Right atrium auricular region (tissue), 2 donors: ENCODE results near the gene HES7. TPM values are rescaled to one million over a fixed set of nuclear protein-coding genes. Genes with fewer than 3 reads are reported as not detected.

Experiments
- DNase-seq: peaks from one replicate; pipeline ENCODE4 v3.0.0-alpha.2; 2019; ENCODE audit warnings: low spot score
- H3K27ac ChIP-seq, 2 donors: fragments of 200-600 bp; sonication (generic); 1 replicate in 1 of 2; 2 replicates in 1 of 2; pipeline ENCODE4 v1.5.1; 2016 to 2019
- H3K27me3 ChIP-seq, 2 donors: fragments of 200-600 bp; sonication (generic); one replicate each; pipeline versions ENCODE4 v1.5.1 to v1.6.0; 2017 to 2019
- H3K36me3 ChIP-seq: fragments of 200-600 bp; sonication (generic); one replicate; pipeline ENCODE4 v1.5.1; 2016
- H3K4me1 ChIP-seq, 2 donors: fragments of 200-600 bp; sonication (generic); one replicate each; pipeline versions ENCODE4 v1.5.1 to v1.6.0; 2017 to 2019
- H3K4me3 ChIP-seq, 2 donors: fragments of 200-600 bp; sonication (generic); 1 replicate in 1 of 2; 2 replicates in 1 of 2; pipeline ENCODE4 v1.5.1; 2017 to 2019; ENCODE audit warnings: mild to moderate bottlenecking in 1 of 2, moderate library complexity in 1 of 2
- H3K9me3 ChIP-seq, 2 donors: fragments of 200-600 bp; sonication (generic); one replicate each; pipeline ENCODE4 v1.5.1; 2019
- total RNA-seq, 2 donors: library from RNA; depleted of rRNA; stranded (reverse); fragments of >200 nt; gene quantifications; one replicate each; pipeline ENCODE4 v1.1.0, GENCODE V29; 2016
- TF ChIP-seq, protein P1 (sequence below), 2 donors: fragments of 200-600 bp; sonication (generic); IDR thresholded peaks; one replicate each; pipeline ENCODE4 v1.5.1; 2019; ENCODE audit warnings: antibody characterized with exemption in 2 of 2

The HES7 gene
- total RNA-seq, 2 donors from 2014 or later, result not detected

DNA sequence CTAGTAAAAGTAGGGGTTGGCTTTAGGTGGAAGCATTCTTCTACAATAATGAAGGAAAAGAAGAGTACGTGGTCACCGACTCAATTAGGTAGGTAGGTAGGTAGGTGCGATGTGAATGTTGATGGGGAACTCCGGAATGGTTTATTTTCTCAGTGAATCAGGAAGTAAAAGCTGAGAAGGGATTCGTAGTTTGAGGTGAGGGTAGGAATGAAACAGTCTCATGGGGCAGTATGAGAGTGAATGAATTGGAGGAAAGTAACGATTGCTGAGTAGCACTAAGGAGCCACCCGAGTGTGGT, 14.4 kb upstream of the HES7 start:
- H3K4me1 ChIP-seq, result peaks cover 0 to 37% of the 10 kb centered on the region in 2 donors
- H3K4me3 ChIP-seq, result peak overlapping the region in 1 of 2 donors; percentile 10
- H3K36me3 ChIP-seq, result peaks cover 41% of the 10 kb centered on the region
- H3K9me3 ChIP-seq, result no peaks in the 10 kb centered on the region
- TF ChIP-seq, protein P1, sequence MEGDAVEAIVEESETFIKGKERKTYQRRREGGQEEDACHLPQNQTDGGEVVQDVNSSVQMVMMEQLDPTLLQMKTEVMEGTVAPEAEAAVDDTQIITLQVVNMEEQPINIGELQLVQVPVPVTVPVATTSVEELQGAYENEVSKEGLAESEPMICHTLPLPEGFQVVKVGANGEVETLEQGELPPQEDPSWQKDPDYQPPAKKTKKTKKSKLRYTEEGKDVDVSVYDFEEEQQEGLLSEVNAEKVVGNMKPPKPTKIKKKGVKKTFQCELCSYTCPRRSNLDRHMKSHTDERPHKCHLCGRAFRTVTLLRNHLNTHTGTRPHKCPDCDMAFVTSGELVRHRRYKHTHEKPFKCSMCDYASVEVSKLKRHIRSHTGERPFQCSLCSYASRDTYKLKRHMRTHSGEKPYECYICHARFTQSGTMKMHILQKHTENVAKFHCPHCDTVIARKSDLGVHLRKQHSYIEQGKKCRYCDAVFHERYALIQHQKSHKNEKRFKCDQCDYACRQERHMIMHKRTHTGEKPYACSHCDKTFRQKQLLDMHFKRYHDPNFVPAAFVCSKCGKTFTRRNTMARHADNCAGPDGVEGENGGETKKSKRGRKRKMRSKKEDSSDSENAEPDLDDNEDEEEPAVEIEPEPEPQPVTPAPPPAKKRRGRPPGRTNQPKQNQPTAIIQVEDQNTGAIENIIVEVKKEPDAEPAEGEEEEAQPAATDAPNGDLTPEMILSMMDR (IDR thresholded peaks at IDR 0.05), result no peak
- peak overlapping the region; percentile 88 to 95 for H3K27ac ChIP-seq
- no peaks in the 10 kb centered on the region for H3K27me3 ChIP-seq
- DNase-seq, result no peak

DNA sequence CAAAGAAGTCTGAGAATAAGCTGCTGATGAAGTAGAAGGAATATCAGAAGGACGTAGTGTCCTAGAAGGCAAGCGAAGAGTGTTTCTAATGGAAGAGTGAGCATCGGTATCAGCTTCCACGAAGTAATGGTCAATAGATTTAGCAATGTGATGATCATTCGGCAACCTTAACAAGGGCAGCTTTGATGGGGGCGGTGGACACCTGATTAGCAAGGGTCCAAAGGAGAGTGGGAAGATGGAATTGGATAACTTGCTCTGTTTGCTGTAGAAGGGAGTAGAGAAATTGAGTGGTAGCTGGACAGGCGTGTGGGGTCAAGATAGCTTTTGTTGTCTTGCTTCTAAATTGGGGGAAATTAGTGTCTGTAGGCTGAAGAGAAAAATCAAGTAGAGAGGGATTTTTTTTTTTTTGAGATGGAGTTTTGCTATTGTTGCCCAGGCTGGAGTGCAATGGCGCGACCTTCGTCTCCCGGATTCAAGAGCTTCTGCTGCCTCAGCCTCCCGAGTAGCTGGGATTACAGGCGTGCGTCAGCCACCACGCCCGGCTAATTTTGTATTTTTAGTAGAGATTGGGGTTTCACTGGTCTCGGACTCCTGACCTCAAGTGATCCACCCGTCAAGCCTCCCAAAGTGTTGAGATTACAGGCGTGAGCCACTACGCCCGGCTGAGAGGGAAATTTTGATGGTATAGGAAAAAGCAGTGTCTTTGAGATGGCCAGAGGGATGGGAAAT, 13.9 kb upstream of the HES7 start:
- Histone ChIP-seq H3K4me1 (peaks cover 0 to 32% of the 10 kb centered on the region in 2 donors), H3K27ac (peak overlapping the region; percentile 88 to 95), H3K36me3 (peaks cover 36% of the 10 kb centered on the region), H3K4me3 (peak overlapping the region in 1 of 2 donors; percentile 10), H3K27me3 (no peaks in the 10 kb centered on the region), H3K9me3 (no peaks in the 10 kb centered on the region)
- TF ChIP-seq, protein P1 (IDR thresholded peaks at IDR 0.05), result no peak
- no peak for DNase-seq

DNA sequence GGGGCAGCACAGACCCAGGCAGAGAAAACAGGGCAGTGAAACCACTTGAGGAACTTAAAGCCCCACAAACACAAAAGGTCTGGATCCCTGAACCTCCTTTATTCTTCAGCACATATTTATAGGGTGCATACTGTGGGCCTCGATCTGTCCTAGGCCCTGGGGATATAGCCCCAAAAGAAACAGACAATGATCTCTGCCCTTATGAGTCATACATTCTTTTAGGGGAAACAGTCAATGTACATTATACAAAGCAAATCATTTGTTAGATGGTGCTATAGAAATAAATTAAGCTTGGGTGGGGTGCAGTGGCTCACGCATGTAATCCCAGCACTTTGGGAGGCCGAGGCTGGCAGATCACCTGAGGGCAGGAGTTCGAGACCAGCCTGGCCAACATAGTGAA, 10.0 kb upstream of the HES7 start:
- DNase-seq, result no peak
- H3K27me3 ChIP-seq, result no peaks in the 10 kb centered on the region
- no peak overlapping the region for H3K4me3 ChIP-seq
- H3K9me3 ChIP-seq, result no peaks in the 10 kb centered on the region
- H3K27ac ChIP-seq, result no peak overlapping the region
- peaks cover 0 to 13% of the 10 kb centered on the region in 2 donors for H3K4me1 ChIP-seq
- TF ChIP-seq, protein P1 (IDR thresholded peaks at IDR 0.05), result no peak
- no peaks in the 10 kb centered on the region for H3K36me3 ChIP-seq

DNA sequence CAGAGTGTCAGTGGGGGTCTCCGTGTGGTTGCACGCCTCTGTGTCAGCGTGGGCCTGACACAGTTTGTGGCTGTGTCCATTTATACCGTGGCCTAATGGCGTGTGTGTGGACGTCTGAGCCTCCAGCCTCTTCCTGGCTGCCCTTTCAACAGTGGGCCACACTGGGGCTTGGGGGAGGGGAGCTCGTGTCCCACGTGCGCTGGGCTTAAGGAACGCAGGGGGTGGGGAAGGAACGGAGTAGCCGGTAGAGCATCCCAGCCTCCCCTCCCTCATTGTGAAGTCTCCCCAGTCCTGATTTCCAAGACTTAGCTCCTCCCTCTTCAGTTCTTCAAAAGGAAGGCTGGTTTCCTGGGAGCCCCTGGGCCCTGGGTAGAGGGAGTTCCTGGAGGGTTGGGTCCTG, 9.5 kb upstream of the HES7 start:
- H3K4me3 ChIP-seq, result no peak overlapping the region
- peaks cover 0 to 10% of the 10 kb centered on the region in 2 donors for H3K4me1 ChIP-seq
- no peaks in the 10 kb centered on the region for H3K27me3 ChIP-seq
- H3K27ac ChIP-seq, result no peak overlapping the region
- H3K36me3 ChIP-seq, result no peaks in the 10 kb centered on the region
- H3K9me3 ChIP-seq, result no peaks in the 10 kb centered on the region
- DNase-seq, result no peak
- TF ChIP-seq, protein P1 (IDR thresholded peaks at IDR 0.05), result no peak

DNA sequence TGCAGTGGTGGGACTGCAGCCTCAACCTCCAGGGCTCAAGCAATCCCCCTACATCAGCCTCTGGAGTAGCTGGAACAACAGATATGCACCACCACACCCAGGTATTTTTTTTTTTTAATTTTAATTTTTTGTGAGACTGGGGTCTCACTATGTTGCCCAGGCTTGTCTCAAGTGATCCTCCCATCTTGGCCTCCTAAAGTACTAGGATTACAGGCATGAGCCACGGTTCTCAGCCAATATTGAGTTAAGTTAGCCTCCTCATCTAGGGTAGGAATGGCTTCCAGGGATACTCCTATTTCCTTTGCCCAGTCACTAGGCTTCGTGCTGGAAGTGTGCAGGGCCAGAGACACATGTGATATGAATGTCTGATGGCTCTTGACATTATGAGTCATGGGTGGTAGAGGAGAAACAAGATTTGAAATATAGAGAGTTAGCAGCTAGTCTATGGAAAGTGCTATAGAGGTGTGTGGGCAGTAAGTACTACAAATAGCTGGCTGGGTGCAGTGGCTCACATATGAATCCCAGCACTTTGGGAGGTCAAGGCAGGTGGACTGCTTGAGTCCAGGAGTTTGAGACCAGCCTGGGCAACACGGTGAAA, 8.0 kb upstream of the HES7 start:
- H3K36me3 ChIP-seq, result no peaks in the 10 kb centered on the region
- H3K27me3 ChIP-seq, result no peaks in the 10 kb centered on the region
- no peak for DNase-seq
- no peaks in the 10 kb centered on the region for H3K9me3 ChIP-seq
- peaks cover 0 to 4% of the 10 kb centered on the region in 2 donors for H3K4me1 ChIP-seq
- TF ChIP-seq, protein P1 (IDR thresholded peaks at IDR 0.05), result no peak
- H3K27ac ChIP-seq, result no peak overlapping the region
- H3K4me3 ChIP-seq, result no peak overlapping the region
